Activated CD4-positive, CD25-positive, alpha-beta regulatory T cell (primary cell): ENCODE results near the gene LARP6.

Source experiments
- DNase-seq, 4 experiments: peaks; one replicate each; lab custom pipeline; 2025; lab: John Stamatoyannopoulos, UW

LARP6 gene

GRCh38 chr15:70793694-70794093, 60.3 kb downstream of the LARP6 start:
- DNase-seq, result no peak

- DNase-seq, result no peak
Observed at GRCh38 chr15:70792171-70792573, 61.8 kb downstream of the LARP6 start.

GRCh38 chr15:70791259-70791658, 62.7 kb downstream of the LARP6 start:
- DNase-seq, result no peak

- no peak for DNase-seq
Observed at GRCh38 chr15:70789213-70789612, 64.7 kb downstream of the LARP6 start.

- DNase-seq, result no peak
Observed at GRCh38 chr15:70788114-70789049, 65.6 kb downstream of the LARP6 start.

- no peak for DNase-seq
Observed at GRCh38 chr15:70786996-70787395, 67.0 kb downstream of the LARP6 start.

GRCh38 chr15:70783610-70784022, 70.3 kb downstream of the LARP6 start:
- no peak for DNase-seq

- no peak for DNase-seq
Observed at GRCh38 chr15:70783041-70783440, 70.9 kb downstream of the LARP6 start.

GRCh38 chr15:70781236-70781635, 72.7 kb downstream of the LARP6 start:
- DNase-seq, result no peak
